Measurements from ENCODE around the gene PIP5KL1.

GRCh38 chr9:127903557-127904475 lies 26.8 kb downstream of the PIP5KL1 start:
- no peak for TF ChIP-seq CTCF (IDR thresholded peaks at IDR 0.05; ENCODE audit: low read depth, low read length)
- no peak for TF ChIP-seq EZH2phosphoT487 (IDR thresholded peaks at IDR 0.05; ENCODE audit: low read depth)

Data from OCI-LY3 (cell line).